GM12873 (cell line): ENCODE measurements around the gene OST4.

Source experiments
- CTCF ChIP-seq: IDR thresholded peaks from 2 replicates; pipeline ENCODE4 v1.5.1; 2012; ENCODE audit warnings: low read depth, mild to moderate bottlenecking, moderate library complexity, low read length, control low read depth; ENCODE audit not compliant: insufficient read depth; ENCODE audit errors: missing control alignments

Gene OST4

GRCh38 chr2:27059141-27059820, 12.2 kb downstream of the OST4 start:
- TF ChIP-seq CTCF: no peak

GRCh38 chr2:27058210-27058609, 13.2 kb downstream of the OST4 start:
- TF ChIP-seq CTCF: no peak

GRCh38 chr2:27057184-27057583, 14.3 kb downstream of the OST4 start:
- no peak for TF ChIP-seq CTCF

GRCh38 chr2:27054721-27055120, 16.7 kb downstream of the OST4 start:
- TF ChIP-seq CTCF: no peak

GRCh38 chr2:27053776-27054175, 17.7 kb downstream of the OST4 start:
- TF ChIP-seq CTCF: no peak

- TF ChIP-seq CTCF: no peak
These were observed 18.1 kb downstream of the OST4 start for GRCh38 chr2:27053321-27053720.

GRCh38 chr2:27051902-27052645, 19.4 kb downstream of the OST4 start:
- TF ChIP-seq CTCF: no peak
